B cell (primary cell): ENCODE results near the gene MYO16. TPM values are rescaled to one million over a fixed set of nuclear protein-coding genes. Genes with fewer than 3 reads are reported as not detected.

Experiments used
- ATAC-seq: fragments of 200-7000 bp; cut with Tn5 transposase; one replicate; pipeline ENCODE4 v1.10.0; 2021; ENCODE audit warnings: low read depth, mild to moderate bottlenecking, moderate number of reproducible peaks, moderate library complexity
- CTCF ChIA-PET: fragments of 350-600 bp; sonication (Branson Sonifier 250); formaldehyde crosslinking; loops from one replicate; lab custom pipeline; 2021; ENCODE audit warnings: antibody characterized with exemption, inconsistent platforms; lab: Charles Lee
- POLR2A ChIA-PET: fragments of 350-600 bp; sonication (Branson Sonifier 250); formaldehyde crosslinking; loops from one replicate; lab custom pipeline; 2021; ENCODE audit warnings: antibody characterized with exemption; lab: Charles Lee
- DNase-seq: peaks from one replicate; pipeline ENCODE4 v3.0.0; 2013
- H2AFZ ChIP-seq: 2 replicates; pipeline ENCODE4 v1.6.1; 2012; ENCODE audit warnings: mild to moderate bottlenecking, low read depth, low read length; ENCODE audit not compliant: insufficient read depth, poor library complexity, severe bottlenecking
- H3K27ac ChIP-seq, 2 donors: 1 replicate in 1 of 2; 2 replicates in 1 of 2; pipeline ENCODE4 v1.5.1; 2012 to 2013; ENCODE audit warnings: low read length in 2 of 2, mild to moderate bottlenecking in 2 of 2, moderate library complexity in 1 of 2
- H3K27me3 ChIP-seq, 4 experiments: fragments of 200-600 bp in 1 of 4; sonication (generic) in 1 of 4; replicated peaks in 1 of 4; 1 replicate in 2 of 4; 2 replicates in 2 of 4; pipeline versions ENCODE4 v1.6.1 to v1.7.0; 2013 to 2016; ENCODE audit warnings: low read length in 3 of 4, mild to moderate bottlenecking in 2 of 4, mixed read lengths in 1 of 4, moderate library complexity in 1 of 4; ENCODE audit not compliant: insufficient read depth in 4 of 4, control insufficient read depth in 3 of 4; ENCODE audit errors: control extremely low read depth in 1 of 4
- H3K36me3 ChIP-seq, 2 experiments: replicated peaks in 1 of 2; 1 replicate in 1 of 2; 2 replicates in 1 of 2; pipeline versions ENCODE4 v1.6.1 to v1.7.1; 2013; ENCODE audit warnings: low read length in 1 of 2; ENCODE audit not compliant: insufficient read depth in 2 of 2, control insufficient read depth in 1 of 2; ENCODE audit errors: control extremely low read depth in 1 of 2, extremely low read depth in 1 of 2
- H3K4me1 ChIP-seq, 2 donors: fragments of 200-600 bp in 1 of 2; sonication (generic) in 1 of 2; 1 replicate in 1 of 2; 2 replicates in 1 of 2; pipeline versions ENCODE4 v1.5.1 to v1.6.1; 2013 to 2017; ENCODE audit warnings: low read length in 2 of 2; ENCODE audit not compliant: control insufficient read depth in 2 of 2, insufficient read depth in 2 of 2
- H3K4me2 ChIP-seq: replicated peaks from 2 replicates; pipeline ENCODE3; 2012; ENCODE audit warnings: mild to moderate bottlenecking, low read depth, low read length; ENCODE audit not compliant: poor library complexity, severe bottlenecking
- H3K4me3 ChIP-seq, 5 experiments: fragments of 200-600 bp in 1 of 5; sonication (generic) in 1 of 5; 1 replicate in 3 of 5; 2 replicates in 2 of 5; pipeline versions ENCODE4 v1.5.1 to v1.7.0; 2011 to 2016; ENCODE audit warnings: low read length in 4 of 5, mild to moderate bottlenecking in 4 of 5, low read depth in 2 of 5, control low read depth in 1 of 5, moderate library complexity in 1 of 5; ENCODE audit not compliant: insufficient read depth in 1 of 5; ENCODE audit errors: control extremely low read depth in 1 of 5, extremely low read depth in 1 of 5
- H3K79me2 ChIP-seq: fragments of 200-600 bp; sonication (generic); one replicate; pipeline ENCODE4 v1.6.0; 2016; ENCODE audit warnings: low read length; ENCODE audit not compliant: control insufficient read depth, insufficient read depth
- H3K9ac ChIP-seq: fragments of 200-600 bp; sonication (generic); 2 replicates; pipeline ENCODE4 v1.6.1; 2017; ENCODE audit warnings: mild to moderate bottlenecking, low read length, moderate library complexity
- H3K9me3 ChIP-seq, 3 donors: one replicate each; pipeline versions ENCODE4 v1.6.1 to v1.7.1; 2013; ENCODE audit warnings: low read length in 2 of 3; ENCODE audit not compliant: control insufficient read depth in 2 of 3, insufficient read depth in 1 of 3; ENCODE audit errors: control extremely low read depth in 1 of 3
- H4K20me1 ChIP-seq: 2 replicates; pipeline ENCODE4 v1.6.0; 2012; ENCODE audit warnings: mild to moderate bottlenecking, low read length; ENCODE audit not compliant: insufficient read depth, control insufficient read depth, poor library complexity, severe bottlenecking
- H3K27ac Mint-ChIP-seq: one replicate; pipeline ENCODE4 v1.8.0; 2021; ENCODE audit warnings: mixed read lengths
- H3K27me3 Mint-ChIP-seq: one replicate; pipeline ENCODE4 v1.8.0; 2021; ENCODE audit warnings: mixed read lengths
- H3K4me1 Mint-ChIP-seq: one replicate; pipeline ENCODE4 v1.8.0; 2021; ENCODE audit warnings: mixed read lengths
- H3K4me3 Mint-ChIP-seq: one replicate; pipeline ENCODE4 v1.8.0; 2021; ENCODE audit warnings: mixed read lengths
- H3K9me3 Mint-ChIP-seq: one replicate; pipeline ENCODE4 v1.8.0; 2022; ENCODE audit warnings: mixed read lengths; ENCODE audit not compliant: insufficient read depth
- CTCF ChIP-seq: fragments of 200-600 bp; IDR thresholded peaks from one replicate; pipeline ENCODE4 v1.8.0; 2022; ENCODE audit warnings: antibody characterized with exemption, mild to moderate bottlenecking
- EZH2 ChIP-seq: IDR thresholded peaks from 2 replicates; pipeline ENCODE4 v1.6.1; 2012; ENCODE audit warnings: borderline replicate concordance, low read depth, mild to moderate bottlenecking, moderate library complexity, low read length; ENCODE audit not compliant: insufficient read depth, poor library complexity, severe bottlenecking
- WGBS: methylation state at CpG from one replicate; pipeline ENCODE4 v1.1.5; 2013; ENCODE audit warnings: missing lambda C conversion rate; ENCODE audit not compliant: insufficient coverage; 5-methylcytosine and 5-hydroxymethylcytosine counted together
- intact Hi-C: fragments of 100-400 bp; cut with micrococcal nuclease; formaldehyde crosslinking; loops from one replicate; pipeline ENCODE4 v1.10.0; 2022
- polyA plus RNA-seq: library from polyadenylated mRNA; depleted of rRNA; stranded (reverse); fragments of >200 nt; gene quantifications from 2 replicates; pipeline ENCODE4 v1.2.3, GENCODE V29; 2012
- total RNA-seq, 2 donors: library from RNA; stranded (reverse); fragments of 120-200 nt in 1 of 2; gene quantifications; 1 replicate in 1 of 2; 2 replicates in 1 of 2; pipeline versions ENCODE4 v1.2.3 to v1.2.4, GENCODE V29; 2013 to 2022

MYO16 gene
- total and polyA plus RNA-seq, 2 donors (not counting 1 experiment from before 2014, with no cell fraction given) = not detected

- H2AFZ ChIP-seq = no peak overlapping the region
- CTCF ChIA-PET = no interaction called here
These were observed 569.9 kb downstream of the MYO16 start for GRCh38 chr13:109199280-109199679.

GRCh38 chr13:109200556-109200955 lies 571.1 kb downstream of the MYO16 start:
- POLR2A ChIA-PET = no interaction called here
- intact Hi-C loops = no loop called here
- Histone ChIP-seq H3K27ac (no peak overlapping the region), H3K27me3 (no peaks in the 10 kb centered on the region), H3K36me3 (no peaks in the 10 kb centered on the region), H3K9me3 (no peaks in the 10 kb centered on the region), H3K4me3 (no peak overlapping the region), H3K9ac (no peak overlapping the region), H4K20me1 (no peaks in the 10 kb centered on the region), H3K4me2 (no peak overlapping the region), H3K4me1 (no peaks in the 10 kb centered on the region), H3K79me2 (no peaks in the 10 kb centered on the region), H2AFZ (no peak overlapping the region)
- Mint-ChIP-seq H3K9me3 (no peaks in the 10 kb centered on the region), H3K27me3 (peaks cover 14% of the 10 kb centered on the region), H3K4me3 (no peak overlapping the region), H3K27ac (no peak overlapping the region), H3K4me1 (no peaks in the 10 kb centered on the region)
- TF ChIP-seq CTCF (no peak), EZH2 (no peak)
- no CpG with 5 or more reads among the region's 1 CpG for WGBS
- ATAC-seq = no peak
- CTCF ChIA-PET = no interaction called here
- no peak for DNase-seq

More at GRCh38 chr13:109199280-109199679, 569.9 kb downstream of the MYO16 start:
- no peaks in the 10 kb centered on the region for H3K79me2 ChIP-seq
- no peaks in the 10 kb centered on the region for H3K36me3 ChIP-seq
- H3K9me3 ChIP-seq = no peaks in the 10 kb centered on the region
- H3K27me3 ChIP-seq = peaks cover 0 to 2% (median 0%) of the 10 kb centered on the region in 4 experiments
- no peak overlapping the region for H3K9ac ChIP-seq
- no peak overlapping the region for H3K4me2 ChIP-seq
- Mint-ChIP-seq H3K4me3 (no peak overlapping the region), H3K27me3 (peaks cover 18% of the 10 kb centered on the region), H3K27ac (no peak overlapping the region), H3K9me3 (no peaks in the 10 kb centered on the region), H3K4me1 (no peaks in the 10 kb centered on the region)
- ATAC-seq (no peak), DNase-seq (no peak)
- TF ChIP-seq EZH2 (no peak), CTCF (no peak)
- no peak overlapping the region for H3K27ac ChIP-seq
- no peak overlapping the region for H3K4me3 ChIP-seq
- no peaks in the 10 kb centered on the region for H3K4me1 ChIP-seq
- H4K20me1 ChIP-seq = no peaks in the 10 kb centered on the region
- intact Hi-C loops = no loop called here
- POLR2A ChIA-PET = no interaction called here
- WGBS = 57% methylated on average over 1 of the region's 4 CpGs
